OCI-LY1 (cell line): ENCODE results near the gene MORC3.

Source experiments
- EZH2 ChIP-seq: fragments of 200-600 bp; sonication (generic), shearing (Covaris generic); IDR thresholded peaks from 2 replicates; pipeline ENCODE4 v1.8.0; 2017; ENCODE audit warnings: borderline replicate concordance, mixed run types, mild to moderate bottlenecking, antibody characterized with exemption, low read length, moderate library complexity, mixed read lengths
- TF ChIP-seq, protein P1 (sequence below): fragments of 200-600 bp; sonication (generic), shearing (Covaris generic); IDR thresholded peaks from 2 replicates; pipeline ENCODE4 v1.5.1; 2017; ENCODE audit warnings: mild to moderate bottlenecking, antibody characterized with exemption, low read length, moderate library complexity, mixed read lengths

DNA sequence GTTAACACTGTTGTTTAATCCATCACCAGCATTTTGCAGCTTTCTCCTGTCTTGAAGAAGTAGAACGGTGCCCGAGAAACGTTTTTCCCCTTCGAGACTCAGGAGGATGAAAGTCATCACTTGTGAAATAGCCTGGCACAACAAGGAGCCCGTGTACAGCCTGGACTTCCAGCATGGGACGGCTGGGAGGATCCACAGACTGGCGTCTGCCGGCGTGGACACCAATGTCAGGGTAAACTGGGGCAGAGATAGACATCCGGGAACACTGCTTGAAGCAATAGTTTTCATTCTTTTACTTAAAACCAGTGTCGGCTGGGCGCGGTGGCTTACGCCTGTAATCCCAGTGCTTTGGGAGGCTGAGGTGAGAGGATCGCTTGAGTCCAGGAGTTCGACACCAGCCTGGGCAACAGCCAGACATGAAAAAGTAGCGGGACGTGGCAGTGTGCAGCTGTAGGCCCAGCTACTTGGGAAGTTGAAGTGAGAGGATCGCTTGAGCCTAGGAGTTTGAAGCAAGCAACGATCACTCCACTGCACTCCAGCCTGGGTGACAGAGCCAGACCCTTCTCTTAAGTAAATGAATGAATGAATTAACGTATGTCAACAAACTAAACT is 66.1 kb downstream of the MORC3 start:
- TF ChIP-seq, protein P1, sequence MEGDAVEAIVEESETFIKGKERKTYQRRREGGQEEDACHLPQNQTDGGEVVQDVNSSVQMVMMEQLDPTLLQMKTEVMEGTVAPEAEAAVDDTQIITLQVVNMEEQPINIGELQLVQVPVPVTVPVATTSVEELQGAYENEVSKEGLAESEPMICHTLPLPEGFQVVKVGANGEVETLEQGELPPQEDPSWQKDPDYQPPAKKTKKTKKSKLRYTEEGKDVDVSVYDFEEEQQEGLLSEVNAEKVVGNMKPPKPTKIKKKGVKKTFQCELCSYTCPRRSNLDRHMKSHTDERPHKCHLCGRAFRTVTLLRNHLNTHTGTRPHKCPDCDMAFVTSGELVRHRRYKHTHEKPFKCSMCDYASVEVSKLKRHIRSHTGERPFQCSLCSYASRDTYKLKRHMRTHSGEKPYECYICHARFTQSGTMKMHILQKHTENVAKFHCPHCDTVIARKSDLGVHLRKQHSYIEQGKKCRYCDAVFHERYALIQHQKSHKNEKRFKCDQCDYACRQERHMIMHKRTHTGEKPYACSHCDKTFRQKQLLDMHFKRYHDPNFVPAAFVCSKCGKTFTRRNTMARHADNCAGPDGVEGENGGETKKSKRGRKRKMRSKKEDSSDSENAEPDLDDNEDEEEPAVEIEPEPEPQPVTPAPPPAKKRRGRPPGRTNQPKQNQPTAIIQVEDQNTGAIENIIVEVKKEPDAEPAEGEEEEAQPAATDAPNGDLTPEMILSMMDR = no peak
- no peak for TF ChIP-seq EZH2
